GM19455 (cell line): Measurements from ENCODE around the gene ASB2.

Experiments
- ATAC-seq: cut with Tn5 transposase; IDR thresholded peaks from one replicate; pipeline ENCODE4 v1.9.1; 2021; ENCODE audit not compliant: unreplicated experiment

ASB2 gene

DNA sequence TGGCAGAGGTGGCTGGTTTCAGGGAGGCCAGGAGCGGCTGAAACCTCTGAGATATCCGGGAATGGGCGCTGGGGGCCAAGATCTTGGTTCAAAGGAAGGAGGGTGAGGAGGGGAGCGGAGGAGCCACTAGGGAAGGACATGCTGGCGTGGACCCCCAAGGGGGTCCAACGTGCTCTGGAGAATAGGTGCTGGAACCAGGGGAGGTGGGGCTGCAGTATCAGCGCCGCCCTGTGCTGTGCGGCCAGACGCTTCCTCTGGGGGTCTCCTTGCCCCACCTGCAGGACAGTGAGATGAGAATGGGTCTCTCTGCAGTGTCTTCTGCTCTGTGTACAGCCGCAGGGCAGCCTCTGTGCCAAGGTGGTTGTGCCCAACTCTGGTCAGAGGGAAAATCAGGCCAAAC is 46.7 kb downstream of the ASB2 start:
- no peak for ATAC-seq

DNA sequence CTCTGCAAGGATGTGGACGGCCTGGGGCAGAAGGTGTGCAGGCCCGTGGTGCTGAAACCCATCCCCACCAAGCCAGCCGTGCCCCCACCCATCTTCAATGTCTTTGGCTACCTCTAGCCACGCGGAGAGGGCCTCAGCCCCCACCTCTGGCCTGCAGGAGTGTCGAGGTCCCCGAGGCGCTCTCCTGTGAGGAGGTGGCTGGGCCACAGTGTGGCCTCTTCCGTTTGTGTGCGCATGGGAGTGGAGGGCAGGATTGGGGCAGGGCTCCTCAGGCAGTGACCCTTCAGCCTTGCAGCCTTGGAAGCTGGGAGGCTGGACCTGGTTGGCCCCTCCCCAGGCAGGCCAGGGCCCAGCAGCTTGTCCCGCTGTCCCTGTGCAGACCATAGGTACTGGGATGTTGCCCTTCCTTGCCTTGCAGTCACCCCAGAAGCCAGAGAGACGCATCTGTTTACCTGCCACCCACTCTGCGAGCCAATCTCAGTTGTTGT is 47.3 kb downstream of the ASB2 start:
- no peak for ATAC-seq

DNA sequence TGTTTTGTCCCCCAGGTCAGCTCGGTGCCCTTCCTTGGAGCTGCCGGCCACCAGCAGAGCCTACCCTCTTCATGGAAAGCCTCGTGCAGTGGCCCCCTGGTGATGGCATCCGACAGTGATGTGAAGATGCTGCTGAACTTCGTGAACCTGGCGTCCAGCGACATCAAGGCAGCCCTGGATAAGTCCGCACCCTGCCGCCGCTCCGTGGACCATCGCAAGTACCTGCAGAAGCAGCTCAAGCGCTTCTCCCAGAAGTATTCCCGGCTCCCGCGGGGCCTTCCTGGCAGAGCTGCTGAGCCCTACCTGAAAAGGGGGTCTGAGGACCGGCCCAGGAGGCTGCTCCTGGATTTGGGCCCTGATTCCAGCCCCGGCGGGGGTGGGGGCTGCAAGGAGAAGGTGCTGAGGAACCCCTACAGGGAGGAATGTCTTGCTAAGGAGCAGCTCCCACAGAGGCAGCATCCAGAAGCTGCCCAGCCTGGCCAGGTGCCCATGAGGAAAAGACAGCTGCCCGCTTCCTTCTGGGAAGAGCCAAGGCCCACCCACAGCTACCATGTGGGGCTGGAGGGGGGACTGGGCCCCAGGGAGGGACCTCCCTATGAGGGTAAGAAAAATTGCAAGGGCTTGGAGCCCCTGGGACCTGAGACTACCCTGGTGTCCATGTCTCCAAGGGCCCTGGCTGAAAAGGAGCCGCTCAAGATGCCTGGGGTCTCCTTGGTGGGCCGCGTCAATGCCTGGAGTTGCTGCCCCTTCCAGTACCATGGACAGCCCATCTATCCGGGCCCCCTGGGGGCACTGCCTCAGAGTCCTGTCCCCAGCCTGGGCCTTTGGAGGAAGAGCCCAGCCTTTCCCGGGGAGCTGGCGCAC is 48.0 kb downstream of the ASB2 start:
- no peak for ATAC-seq

DNA sequence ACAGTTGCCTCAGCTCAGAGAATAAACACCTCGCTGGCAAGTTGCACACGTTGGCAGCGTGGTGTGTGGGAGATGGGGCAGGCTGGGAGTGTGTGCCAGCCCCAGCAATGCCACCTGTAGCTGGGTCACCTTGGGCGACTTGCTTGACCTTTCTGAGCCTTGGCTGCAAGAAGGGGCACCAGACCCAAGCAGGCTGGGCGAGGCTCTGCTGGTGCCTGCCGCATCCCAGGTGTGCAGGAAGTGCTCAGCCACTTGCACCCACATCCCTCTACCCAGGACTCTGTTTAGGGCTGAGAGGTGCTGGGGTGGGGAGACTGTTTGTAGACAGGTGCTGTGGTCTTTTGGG is 48.6 kb downstream of the ASB2 start:
- no peak for ATAC-seq

DNA sequence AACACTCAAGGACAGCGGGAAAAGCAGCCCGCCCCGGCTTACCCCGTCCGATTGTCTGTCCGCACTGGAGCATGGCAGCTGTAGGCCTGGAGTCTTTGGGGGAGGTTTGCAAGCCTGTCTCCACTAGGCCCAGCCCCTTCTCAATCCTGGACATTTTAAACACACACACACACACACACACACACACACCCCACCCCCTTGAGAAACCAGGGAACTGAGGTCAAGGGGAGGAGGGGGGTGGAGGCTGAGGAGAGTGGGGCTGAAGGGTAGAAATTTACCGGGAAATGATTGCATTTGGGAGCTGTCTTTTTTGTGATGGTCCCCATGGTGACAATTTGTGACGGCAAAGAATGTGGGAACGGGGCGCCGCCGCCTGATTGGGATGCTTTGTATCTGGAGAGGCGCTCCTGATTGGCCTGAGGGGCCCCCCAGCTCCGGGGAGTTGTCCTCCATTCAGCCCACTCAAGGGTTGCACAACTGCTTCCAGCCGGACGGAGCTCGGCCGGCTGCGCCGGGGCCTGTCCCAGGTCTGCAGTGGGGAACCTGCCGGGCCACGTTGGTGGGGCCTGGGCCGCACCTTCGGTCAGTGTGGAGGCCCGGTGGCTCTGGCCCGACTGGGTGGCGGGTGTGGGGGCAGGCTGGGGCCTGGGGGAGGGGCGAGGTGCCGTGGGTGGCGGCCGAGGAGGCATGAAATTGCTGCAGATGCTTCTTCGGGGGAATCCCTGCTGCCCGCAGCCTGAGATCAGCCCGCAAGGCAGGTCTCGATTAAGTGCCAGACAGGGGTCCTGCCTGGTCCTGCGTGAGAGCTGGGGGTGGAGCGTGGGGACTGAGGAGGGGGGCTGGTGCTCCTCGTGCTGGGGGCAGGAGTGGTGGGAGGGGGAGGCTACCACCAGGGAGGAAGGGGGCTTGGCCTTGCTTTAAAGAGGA is 49.2 kb downstream of the ASB2 start, which contains the start of gene FAM181A:
TSS of gene FAM181A (plus strand) at position 472 of the 927 bp plus-strand sequence. CDS start 942 bp downstream, outside the sequence.
- ATAC-seq = no peak

DNA sequence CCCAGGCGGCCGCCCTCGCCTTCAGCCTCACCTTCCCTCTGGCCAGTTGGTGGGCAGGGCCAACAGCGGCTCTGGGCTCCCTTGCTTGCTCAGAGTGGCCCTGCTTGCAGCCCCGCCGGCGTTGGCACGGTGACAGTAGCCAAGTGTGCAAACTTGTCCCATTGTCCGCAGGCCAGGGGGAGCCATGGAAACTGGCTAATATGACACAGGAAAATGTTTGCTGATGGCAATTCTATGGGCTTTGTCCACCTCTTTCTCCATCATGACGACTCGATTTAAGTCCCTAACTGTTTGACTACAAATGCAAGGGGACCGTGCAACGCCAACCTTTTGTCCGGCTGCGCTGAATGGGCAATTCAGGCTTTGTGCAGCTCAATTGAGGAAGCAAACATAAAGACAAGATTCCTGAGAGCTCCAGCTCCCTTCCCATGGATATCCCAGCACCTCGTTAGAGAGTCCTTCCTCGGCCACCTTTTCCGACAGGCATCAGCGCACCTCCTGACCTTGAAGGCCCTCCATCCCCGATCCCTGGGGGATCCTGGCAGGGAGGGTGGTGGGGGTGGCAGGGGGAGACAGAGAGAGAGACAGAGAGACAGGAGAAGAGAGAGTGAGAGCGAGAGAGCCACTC is 50.0 kb downstream of the ASB2 start:
- ATAC-seq = no peak

DNA sequence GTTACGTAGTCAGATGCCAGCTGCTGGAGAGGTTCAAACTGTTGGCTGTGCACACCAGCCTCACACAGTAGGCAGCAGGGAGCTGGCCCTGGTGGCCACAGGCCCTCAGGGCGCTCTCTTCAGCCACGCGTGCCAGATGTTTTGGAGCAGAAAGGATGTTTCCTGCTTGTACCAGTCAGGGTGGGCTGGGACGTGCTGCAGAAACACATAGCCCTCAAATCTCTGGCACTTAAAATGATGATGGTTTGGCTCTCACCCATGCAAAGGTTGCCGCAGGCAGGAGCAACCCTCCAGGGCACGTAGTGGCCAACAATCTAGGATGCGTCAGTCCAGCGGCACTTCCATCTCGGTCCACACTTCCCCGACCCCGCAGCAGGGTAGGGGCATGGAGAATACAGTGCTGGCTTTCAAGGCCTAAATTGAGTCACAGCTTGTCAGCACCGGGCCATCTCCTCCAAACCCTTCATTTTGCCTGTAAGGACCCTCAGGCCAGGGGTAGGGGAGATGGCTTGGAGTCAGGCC is 50.9 kb downstream of the ASB2 start:
- ATAC-seq = no peak

DNA sequence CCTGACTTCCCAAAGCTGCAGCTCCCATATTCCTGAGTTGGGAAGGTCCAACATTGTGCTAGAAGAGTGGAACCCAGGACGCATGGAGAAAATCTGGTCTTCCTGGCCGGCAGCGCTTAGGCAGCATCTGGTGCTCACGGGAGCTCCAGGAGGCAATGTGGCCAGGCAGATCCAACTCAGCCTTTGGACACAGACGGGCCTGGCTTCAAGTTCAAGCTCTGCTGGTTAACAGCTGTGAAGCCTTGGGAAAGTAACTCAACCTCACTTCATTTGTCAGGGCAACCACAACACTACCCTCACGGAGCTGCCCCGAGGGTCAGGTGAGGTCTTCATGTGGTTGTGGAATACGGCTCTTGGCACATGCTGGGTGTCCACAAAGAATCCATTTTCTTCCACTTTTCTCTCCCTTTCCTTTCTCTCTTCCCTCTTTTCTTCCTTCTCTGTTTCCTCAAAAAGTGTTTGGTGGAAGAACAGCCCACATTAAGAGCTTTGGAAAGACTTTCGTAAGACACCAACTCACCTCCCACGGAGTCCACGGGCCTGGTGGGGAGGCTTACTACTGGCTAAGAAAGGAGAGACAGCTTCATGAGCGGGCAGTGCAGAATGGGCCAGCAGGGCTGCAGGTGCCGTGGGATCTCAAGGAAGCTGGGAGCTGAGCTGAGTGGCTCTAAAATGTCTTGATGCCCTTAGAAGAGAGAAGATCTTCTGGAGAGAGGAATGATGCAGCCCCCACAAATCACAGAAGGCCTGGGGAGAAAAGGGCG is 51.6 kb downstream of the ASB2 start:
- ATAC-seq = no peak

DNA sequence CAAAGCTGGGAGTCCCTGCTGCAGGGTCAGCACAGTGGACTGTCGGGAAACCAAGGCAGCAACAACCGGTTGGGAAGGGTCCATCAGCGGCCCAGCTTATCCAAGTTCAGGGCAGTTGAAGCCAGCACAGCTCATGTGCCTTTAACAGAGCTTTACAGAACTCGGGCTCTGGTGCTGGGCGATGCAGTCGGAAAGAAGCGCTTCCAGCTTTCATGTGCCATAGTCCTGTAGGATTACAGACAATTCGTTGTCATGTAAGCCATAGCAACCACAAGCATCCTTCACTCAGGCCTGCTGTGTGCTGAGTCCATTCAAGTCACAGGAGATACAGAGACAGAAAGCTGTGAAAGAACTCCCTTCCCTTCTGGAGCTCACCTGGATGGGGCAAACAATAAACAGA is 52.7 kb downstream of the ASB2 start:
- no peak for ATAC-seq

DNA sequence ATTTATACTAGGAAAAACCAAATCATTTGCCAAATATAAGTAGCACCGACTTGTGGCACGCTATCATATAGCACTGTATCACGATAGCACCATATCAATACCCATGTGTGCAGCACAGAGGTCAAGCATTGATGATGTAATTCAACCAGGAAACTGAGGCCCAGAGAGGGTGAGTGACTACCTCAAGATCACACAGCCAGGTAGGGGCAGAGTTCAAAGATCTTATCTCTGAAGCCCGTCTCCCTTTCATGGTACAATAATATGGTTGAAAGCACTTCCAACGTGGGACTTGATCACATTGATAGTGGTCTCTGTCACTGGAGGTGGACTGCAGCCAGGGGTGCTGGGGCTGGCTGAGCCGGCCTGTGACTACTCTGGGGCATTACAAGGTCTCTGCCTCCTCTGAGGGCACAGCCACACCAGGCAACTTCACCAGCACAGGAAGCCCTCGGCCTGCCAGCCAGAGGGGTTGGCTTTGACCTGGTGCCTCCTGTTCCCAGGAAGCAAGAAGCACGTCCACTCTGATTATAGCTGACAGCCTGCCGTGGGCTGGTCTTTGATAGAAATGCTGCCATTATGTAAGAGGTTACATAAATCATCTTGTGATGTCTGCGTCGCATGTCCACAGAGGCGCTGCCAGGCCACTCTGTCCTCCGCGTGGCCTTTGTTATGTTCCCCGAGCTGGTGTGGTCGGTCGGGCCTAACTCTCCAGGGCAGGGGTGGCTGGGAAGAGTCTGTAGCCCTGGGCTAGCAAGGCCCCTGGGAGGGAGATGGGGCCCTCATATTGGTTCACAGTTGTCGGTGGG is 55.2 kb downstream of the ASB2 start:
- ATAC-seq = no peak

DNA sequence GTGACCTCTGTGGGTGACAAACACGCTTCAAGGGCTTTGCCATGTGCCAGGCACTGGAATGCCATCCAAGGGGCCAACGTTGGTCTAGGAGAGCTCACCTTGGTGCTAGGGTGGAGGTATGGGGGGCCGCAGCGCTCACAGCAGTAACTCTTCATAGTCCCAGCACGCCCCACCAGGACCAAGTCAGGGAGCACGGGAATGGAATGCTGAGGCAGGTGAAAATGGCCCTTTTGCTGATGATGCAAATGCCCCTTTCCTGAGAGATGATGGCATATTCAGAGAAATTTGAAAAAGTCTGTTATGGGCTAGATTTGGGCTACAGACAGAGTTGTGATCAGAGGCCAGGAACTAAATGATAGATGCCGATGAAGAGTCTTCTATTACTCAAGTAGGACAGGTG is 59.2 kb downstream of the ASB2 start:
- no peak for ATAC-seq

DNA sequence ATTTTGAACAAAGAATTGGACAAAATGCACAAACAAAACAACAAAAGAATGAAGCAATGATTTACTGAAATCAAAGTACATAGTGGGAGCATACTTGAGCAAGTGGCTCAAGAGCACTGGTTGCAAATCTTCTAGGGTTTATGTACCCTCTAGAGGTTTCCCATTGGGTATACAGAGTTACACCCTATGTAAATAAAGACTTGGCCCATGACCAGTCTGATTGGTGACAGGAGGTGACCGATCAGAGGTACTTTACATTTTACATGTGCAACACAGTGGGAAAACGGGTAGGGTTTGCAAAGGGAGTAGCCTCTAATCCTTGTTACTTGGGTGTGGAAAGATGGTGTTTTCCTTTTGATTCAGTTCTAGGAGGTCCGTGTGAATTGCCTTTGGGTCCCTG is 59.9 kb downstream of the ASB2 start:
- ATAC-seq = no peak

DNA sequence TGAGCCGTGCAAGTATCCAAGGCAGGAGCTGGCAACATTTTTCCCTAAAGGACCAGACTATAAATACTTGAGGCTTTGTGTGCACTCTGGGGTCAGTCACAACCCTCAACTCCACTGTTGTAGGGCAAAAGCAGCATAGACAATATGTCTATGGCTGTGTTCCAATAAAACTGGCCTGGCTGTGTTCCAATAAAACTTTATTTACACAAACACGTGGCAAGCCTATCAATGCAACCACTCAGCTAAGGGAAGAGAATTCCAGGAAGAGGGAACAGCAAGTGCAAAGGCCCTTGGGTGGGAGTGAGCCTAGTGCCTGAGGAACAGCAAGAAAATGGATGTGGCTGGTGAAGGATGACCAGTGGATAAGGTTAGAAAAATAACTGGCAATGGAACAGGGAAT is 60.6 kb downstream of the ASB2 start:
- no peak for ATAC-seq

DNA sequence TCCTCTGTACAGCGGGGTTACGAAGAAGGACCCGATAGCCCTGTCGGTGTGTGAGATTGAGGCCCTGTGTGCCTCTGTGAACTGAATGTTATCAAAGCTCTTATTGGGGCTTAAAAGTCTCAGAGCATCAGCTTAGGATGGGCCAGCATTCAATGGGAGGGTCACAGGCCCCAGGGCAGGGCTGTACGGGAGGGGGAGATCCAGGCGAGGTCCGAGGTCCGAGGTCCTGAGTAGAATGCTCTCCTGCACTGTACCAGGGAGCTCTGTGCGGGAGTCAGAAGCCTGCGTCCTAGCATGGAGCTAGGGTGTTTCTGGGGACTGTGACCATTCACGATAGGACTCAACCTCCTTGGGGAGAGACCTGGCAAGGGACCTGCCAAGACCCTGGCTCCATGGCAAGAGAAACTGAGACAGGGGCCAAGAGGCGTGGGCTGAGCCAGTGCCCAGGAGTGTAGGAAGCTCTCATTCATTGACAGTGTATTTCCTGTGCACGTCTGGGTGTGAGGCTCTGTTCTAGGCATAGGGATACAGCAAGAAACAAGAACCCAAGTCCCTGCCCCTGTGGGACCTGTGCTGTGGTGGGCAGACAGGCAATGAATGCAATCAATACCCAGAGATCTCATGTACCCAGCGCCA is 61.2 kb downstream of the ASB2 start:
- no peak for ATAC-seq

DNA sequence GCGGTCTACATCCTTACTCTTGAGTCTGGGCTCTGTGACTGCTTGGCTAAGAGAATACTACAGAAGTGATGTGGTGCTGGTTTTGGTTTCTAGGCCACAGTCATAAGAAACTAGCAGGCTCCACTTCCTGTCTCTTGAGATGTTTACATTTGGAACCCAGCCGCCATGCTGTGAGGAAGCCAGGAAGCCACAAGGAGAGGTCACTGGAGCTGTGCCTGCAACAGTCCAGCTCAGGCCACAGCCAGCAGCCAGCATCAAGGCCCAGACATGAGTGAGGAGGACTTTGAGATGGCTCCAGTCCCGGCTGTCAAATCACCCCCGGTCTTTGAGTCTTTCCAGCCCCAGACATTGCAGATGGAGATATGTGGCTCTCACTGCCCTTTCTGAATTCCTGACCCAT is 62.1 kb downstream of the ASB2 start:
- ATAC-seq = no peak

DNA sequence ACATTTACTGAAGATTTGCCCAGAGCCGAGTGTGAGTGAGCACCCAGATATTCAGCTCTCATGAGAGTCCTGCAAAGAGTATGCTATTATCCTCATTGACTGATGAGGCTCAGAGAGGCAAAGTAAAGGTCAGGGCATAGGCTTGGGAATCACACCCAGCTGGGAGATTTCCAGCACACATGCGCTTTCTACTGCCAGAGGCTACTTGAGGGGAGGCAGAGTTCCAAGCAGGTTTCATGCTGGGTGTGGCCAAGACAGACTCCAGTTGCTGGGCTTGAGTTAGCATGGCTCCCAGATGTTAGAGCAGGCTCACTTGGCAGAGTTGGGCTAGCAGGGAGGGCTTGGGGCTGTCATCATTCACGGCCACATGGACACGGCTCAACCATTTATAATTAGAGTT is 63.6 kb downstream of the ASB2 start:
- ATAC-seq = no peak

DNA sequence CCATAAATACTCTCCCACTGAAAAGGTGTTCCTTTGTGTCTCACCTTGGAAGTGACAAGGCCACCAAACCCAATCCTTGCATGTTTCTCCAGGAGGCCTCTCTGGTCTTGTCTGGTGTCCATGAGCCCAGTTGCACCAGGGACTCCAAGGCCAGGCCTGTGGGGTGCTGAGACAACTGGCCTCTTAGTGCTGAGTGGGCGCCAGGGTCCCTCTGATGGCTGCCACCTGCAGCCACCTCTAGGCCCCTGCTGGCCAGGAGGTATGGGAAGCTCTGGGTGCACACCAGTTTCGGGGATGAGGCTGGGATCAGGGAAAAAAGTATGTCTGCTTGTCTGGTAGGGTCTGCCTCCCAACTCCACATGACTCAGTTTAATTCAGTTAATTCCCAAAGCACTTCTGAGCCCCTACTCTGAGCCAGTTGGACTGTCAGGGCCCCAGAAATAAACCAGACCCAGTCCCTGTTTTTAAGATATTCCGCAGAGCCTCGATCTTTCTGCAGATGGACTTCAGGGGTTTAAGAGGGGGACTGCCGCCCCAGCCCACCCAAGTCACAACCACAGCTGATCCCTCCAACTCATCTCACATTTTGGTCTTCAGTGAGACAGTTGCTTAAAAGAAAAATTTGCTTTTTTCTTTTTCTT is 64.3 kb downstream of the ASB2 start:
- no peak for ATAC-seq

DNA sequence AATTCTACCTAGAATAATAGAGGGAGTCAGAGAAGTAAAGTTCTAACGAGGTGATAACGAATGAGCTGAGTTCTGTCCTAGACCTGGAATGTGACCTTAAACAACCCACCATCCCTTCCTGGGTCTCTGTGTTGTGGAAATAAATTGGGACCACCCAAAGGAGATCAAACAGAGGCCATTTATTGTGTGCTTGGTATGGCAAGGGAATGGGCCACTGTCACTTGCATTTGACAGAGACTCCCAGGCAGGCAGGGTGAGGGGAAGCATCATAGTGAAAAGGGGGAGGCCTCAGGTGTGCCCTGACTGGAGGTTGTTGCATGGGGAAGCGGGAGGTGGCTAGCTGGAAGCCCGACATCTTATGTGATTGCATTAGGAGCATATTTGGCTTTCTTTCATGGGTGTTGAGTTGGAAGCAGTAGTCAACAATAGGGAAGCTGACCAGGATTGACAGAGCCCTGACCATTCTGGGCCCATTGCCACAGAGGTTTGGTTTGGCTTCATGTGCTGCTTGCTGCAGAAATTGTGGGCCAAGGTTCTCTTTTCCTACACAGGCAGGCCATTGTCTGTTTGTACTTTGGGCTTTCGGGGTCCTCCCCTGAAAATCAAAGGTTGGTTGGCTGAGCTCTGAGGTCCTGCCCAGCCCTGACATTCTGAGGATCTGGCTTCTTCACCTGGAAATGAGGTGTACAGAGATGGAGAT is 66.8 kb downstream of the ASB2 start:
- no peak for ATAC-seq
